H1 (cell line): ENCODE data around the gene RNF10. TPM values are rescaled to one million over a fixed set of nuclear protein-coding genes. Genes with fewer than 3 reads are reported as not detected.

Experiments
- BRCA1 ChIP-seq: IDR thresholded peaks from 2 replicates; pipeline ENCODE4 v1.6.1; 2012; ENCODE audit warnings: low read depth, low read length, improper control_type of control experiment
- JUN ChIP-seq: IDR thresholded peaks from 2 replicates; pipeline ENCODE4 v1.6.1; 2011; ENCODE audit warnings: low read depth, mild to moderate bottlenecking, improper control_type of control experiment, low read length
- NRF1 ChIP-seq: IDR thresholded peaks from 2 replicates; pipeline ENCODE4 v1.6.1; 2011; ENCODE audit warnings: mild to moderate bottlenecking, low read depth, low read length, improper control_type of control experiment
- POLR2A ChIP-seq, 2 experiments: IDR thresholded peaks; 1 replicate in 1 of 2; 2 replicates in 1 of 2; pipeline ENCODE4 v1.6.1; 2011; ENCODE audit warnings: low read depth in 2 of 2, low read length in 2 of 2, mild to moderate bottlenecking in 2 of 2; ENCODE audit errors: control extremely low read depth in 1 of 2
- SIN3A ChIP-seq, 2 experiments: IDR thresholded peaks in 1 of 2; conservative IDR thresholded peaks in 1 of 2; 2 replicates each; pipeline ENCODE4 v1.6.1; 2011 to 2012; ENCODE audit warnings: low read length in 2 of 2, improper control_type of control experiment in 1 of 2, low read depth in 1 of 2, mild to moderate bottlenecking in 1 of 2
- SP2 ChIP-seq: IDR thresholded peaks from 2 replicates; pipeline ENCODE4 v1.6.1; 2012; ENCODE audit warnings: mild to moderate bottlenecking, low read length, inconsistent platforms
- polyA plus RNA-seq, 7 experiments: library from polyadenylated mRNA; depleted of rRNA in 3 of 7; stranded (reverse) in 5 of 7; unstranded in 2 of 7; fragments of >200 nt in 5 of 7; fragments of 200-250 nt in 2 of 7; gene quantifications; 1 replicate in 5 of 7; 2 replicates in 1 of 7; 4 replicates in 1 of 7; pipeline versions ENCODE4 v1.2.1 to v1.2.3, GENCODE V29; 2011 to 2013; ENCODE audit warnings: missing spikeins in 2 of 7, mixed read lengths in 2 of 7
- total RNA-seq: library from RNA; stranded (reverse); fragmentation: NEBNext Ultra II Directional; extraction: Animal tissue kit (Norgen Biotek cat#: 25700); gene quantifications from 2 replicates; pipeline ENCODE4 v1.2.1, GENCODE V29; 2021

The RNF10 gene
- total and polyA plus RNA-seq, 2 of the 8 experiments (the other 6 are each of a cell fraction or from before 2014, with no cell fraction given): 71.6 to 171 TPM

DNA sequence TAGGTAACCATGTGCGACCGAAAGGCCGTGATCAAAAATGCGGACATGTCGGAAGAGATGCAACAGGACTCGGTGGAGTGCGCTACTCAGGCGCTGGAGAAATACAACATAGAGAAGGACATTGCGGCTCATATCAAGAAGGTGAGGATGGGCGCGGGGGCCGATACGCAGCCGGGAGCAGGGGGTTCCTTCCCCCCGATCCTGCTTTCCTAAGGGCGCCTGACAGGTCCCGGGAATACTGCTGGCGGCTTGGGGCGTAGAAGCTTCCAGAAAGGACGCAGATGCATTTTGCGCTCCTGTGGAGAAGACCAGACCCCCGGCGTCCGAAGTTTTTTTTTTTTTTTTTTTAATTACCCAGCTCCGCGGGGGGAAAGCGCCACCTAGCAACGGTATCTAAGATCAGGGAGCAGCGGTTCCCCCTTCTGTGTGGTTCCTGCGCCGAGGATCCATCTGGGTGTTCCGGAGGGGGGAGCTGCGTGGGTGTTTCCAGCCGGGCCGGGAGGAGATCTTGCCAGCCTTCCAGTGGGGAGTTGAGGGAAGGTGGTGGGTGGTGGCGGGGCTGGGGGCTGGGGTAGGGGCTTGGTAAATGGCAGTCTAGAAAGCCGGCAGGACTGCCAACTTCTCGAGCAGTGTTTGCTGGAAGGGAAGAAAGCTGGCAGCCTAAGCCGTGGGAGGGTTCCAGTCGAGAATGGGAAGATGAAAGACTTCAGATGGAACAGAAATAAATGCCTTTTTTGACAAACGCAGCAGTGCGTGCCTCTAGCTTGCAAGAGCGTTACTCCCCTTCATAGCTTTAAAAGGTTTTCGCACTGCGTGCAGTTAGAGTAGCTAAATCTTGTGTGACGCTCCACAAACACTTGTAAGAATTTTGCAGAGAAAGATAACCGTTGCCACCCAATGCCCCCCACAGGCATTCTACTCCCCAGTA lies 37.5 kb upstream of the RNF10 start (continued):
- TF ChIP-seq JUN (no peak), SIN3A (conservative IDR thresholded peaks at IDR 0.05 in 1 of 2, IDR thresholded peaks at IDR 0.05 in 1 of 2; ENCODE audit: low read depth in 1 of 2, low read length in 2 of 2) (peak in 1 of 2 experiments; percentile 81; a peak in 1 of 4 replicates), NRF1 (no peak), SP2 (no peak), BRCA1 (no peak), POLR2A (IDR thresholded peaks at IDR 0.05; ENCODE audit: control extremely low read depth in 1 of 2, low read depth in 2 of 2, low read length in 2 of 2) (no peak; a peak in 1 of 3 replicates)
